Kidney capillary endothelial cell (primary cell): ENCODE results near the gene RBM8A.
"Not testable (repeated sequence)": the region's sequence is repeated elsewhere in the genome, so short reads cannot be mapped to it uniquely, and the experiment has no call there.

Source experiments
- DNase-seq: peaks from one replicate; pipeline ENCODE4 v3.0.0-alpha.2; 2018; ENCODE audit warnings: low spot score

The RBM8A gene

DNA sequence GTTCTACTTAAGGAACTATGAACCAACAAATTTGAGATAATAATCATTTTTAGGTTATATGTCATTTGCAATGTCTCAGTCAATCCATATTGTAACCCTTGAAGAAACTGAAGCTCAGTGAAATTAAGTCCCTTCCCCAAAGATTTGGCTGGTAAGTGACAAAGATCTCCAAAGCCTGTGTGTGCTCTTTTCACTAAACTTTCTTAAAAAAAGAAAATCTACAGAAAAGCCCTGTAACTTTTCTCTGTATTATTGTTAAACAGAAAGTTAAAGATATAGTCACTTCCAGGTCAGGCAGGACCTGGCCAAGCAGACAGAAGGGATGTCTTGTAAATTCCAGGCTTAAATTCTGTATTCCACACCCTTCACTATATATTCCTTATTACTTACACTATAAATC is 29.1 kb upstream of the RBM8A start:
- no peak for DNase-seq

DNA sequence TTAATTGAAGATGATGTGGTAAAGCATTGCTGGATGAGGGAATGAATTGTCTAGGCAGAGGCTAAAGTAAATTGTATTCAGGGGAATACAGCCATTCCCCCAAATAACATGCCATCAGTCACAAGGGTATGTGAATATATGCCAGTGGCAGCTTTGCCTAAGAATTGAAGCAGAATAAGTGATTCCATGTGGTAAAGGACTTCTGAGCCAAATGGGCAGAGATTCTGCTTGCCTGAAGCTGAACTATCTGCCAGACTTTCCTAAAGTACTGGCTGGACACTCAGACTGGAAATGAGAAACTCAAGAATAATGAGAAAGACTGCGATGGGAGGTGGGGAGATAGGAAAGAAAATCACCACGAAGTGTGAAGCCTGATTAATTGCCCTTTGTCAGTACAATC is 28.2 kb upstream of the RBM8A start:
- no peak for DNase-seq

DNA sequence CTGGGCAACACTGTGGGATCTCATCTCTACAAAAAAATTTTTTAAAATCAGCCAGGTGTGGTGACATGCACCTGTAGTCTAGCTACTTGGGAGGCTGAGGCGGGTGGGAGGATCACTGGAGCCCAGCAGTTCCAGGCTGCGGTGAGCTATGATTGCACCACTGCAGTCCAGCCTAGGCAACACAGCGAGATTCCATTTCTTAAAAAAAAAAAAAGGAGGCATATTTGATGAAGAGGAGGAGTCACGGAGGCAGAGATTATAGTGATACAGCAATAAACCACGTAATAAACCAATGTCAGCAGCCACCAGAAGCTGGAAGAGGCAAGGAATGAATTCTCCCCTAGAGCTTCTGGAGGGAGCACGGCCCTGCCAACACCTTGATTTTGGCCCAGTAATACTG is 26.6 kb upstream of the RBM8A start:
- no peak for DNase-seq

DNA sequence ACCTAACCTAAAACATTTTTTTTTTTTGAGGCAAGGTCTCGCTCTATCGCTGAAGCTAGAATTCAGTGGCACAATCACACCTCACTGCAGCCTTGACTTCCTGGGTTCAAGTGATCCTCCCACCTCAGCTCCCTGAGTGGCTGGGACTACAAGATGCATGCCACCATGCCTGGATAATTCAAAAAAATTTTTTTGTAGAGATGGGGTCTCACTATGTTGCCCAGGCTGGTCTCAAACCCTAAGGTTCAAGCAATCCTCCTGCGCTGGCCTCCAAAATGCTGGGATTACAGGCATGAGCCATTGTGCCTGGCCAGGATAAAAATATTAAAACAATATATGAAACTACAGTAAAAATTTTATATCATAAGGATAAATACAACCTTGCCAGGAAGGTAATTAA is 25.6 kb upstream of the RBM8A start:
- DNase-seq: no peak

DNA sequence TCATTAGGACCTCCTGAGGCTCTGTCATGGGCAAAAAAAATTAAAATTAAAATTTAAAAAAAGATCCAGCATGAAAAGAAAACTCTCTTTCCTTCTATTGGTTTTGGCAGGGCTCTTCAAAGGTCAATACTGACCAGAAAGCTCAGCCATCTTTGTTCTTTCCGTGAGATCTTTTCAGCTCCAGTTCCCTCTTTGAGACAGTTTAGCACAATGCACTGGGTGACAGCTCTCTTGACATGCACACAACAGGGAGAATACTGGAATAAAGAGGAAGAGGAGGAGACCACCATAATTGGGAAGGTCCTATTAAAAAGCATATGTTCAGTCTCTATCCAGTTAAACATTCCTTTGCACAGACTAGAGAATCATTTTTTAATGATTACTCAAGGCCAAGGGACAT is 24.2 kb upstream of the RBM8A start:
- DNase-seq: no peak

DNA sequence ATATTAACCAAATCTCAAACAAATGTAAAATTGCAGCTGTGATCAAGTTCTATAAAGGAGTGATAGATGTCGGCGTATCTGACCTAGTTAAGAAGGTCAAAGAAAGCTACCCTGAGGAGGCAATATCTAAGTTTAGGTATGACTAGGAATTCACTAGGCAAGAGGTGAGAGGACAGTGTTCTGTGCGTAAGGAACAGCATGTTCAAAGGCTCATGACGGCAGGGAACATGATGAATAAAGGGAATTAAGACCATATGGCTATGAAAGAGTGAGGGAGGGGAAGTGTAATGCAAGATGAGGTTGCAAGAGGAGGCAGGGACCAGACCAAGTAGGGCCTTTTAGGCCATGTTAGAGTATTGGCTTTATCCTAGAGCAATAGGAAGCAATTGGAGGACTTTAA is 21.9 kb upstream of the RBM8A start:
- DNase-seq: no peak

DNA sequence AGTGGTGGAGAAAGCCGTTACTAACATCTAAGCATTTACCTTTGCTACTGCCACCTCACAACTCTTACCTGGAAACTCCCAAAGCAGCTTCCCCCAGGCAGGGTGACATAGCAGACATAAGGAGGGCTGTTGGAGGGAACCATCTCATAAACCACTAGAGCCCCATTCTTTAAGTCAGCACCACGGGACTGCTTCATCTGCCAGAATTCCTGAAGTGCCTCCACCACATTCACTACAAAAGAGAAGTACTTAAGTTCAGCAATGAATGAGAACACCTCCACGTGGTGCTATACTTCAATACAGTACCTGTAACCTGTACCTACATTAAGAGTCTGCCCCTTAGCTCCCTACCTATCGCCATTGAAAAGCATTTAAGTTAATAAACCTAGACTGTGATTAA is 20.3 kb upstream of the RBM8A start:
- DNase-seq: no peak

DNA sequence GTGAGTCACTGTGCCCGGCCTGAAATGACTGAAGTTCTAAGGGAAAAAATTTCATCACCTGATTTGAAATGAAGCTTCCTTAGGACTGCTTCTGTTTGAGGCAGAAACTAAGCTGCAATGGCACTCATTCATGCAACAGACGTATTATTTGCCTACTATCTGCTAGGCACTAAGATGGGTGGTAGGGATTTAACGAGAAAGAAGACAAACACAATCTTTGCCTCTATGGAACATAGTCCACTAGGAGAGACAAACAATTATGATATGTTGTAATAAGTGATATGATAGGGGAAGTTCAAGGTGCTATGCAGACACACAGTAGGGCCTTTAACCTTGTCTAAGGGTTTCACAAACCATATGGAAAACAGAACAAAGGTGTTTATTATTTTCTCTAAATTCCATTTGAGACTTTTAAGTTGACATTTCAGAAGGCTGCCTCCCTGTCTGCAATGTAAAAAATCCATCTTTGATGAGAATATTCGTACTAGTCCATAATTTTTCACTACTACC is 19.2 kb upstream of the RBM8A start:
- no peak for DNase-seq

DNA sequence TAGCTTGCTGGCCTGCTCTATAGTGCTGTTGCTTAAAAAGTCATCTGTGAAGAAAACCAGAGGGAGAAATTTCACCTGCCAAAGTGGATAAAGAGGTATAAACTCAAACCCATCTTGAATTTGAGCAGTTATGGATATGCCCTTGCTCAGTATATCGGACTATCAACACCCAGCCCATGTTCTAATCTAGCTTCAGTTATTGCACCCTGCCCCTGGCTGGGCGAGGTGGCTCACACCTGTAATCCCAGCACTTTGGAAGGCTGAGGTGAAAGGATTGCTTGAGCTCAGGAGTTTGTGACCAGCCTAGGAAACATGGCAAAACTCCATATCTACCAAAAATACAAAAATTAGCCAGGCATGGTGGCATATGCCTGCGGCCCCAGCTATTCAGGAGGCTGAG is 17.2 kb upstream of the RBM8A start:
- DNase-seq: no peak

DNA sequence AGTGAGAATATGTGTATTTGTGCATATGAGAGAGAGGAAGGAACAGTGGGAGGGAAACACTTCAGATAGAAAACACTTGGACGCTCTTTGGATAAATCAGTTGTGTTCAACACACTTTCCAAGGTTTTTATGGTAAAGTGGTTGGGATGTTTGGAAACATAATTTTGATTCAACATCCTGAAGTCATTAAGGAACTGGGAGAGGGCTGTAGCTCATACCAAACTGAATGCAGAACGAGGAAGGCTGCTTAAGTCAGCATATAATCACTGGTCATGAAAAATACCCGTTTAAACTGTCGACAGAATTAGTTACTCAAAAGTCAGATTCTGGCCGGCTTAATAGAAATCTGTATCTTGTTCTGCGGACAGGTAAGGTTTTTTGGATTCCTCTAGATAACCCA is 15.6 kb upstream of the RBM8A start:
- no peak for DNase-seq

DNA sequence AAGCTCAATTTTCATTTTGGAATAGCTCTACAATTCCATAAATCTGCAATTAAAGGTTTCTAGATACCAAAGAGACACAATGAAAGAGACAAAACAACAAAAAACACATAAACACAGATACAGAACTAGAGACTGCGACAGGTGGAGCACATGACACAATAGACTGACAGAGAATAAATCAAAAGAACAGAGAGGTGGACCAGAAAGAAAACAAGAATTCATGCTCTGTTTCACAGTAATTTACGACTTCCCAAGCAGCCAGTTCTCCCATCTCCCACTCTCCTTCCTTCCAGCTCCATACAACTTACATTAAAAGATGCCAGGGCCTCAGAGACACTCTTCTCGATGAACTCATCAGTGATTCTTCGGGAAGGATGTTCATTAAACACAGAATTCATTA is 15.1 kb upstream of the RBM8A start:
- no peak for DNase-seq

DNA sequence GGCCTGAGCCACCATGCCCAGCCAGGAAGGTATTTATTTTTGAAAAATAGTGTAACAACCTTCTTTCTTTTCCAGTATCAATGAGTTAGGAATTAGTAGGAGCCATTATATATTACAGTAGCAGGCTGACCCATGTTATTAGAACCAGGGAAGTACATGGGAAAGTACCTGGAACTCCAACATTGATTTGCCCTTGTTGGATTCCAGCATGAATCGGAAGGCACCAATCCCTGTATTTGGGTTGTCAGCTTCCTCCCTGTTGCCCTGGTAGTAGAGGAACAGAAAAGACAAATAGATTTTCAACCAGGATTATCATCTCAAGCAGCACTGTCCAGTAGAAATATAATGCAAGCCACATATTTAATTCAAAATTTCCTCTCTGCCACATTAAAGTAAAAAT is 10.2 kb upstream of the RBM8A start:
- DNase-seq: no peak

DNA sequence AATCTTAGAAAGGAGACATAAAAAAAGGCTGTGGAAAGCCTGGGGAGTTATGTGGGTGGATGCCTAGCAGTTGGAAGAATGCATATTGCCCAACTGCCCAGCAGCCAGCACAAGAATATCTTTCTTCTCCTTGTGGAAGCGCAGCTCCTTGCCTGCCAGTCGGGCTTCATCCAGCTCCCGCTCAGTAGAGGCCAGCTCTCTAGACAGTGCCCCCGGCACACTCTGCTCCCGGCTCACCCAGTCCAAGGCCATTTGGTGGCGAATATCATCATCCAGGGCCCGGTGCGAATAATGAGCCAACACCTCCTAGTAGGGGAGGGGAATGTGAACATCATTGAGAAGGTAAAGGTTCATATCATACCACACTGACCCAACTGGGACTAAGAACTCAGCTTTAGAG is 9.0 kb upstream of the RBM8A start:
- DNase-seq: no peak

DNA sequence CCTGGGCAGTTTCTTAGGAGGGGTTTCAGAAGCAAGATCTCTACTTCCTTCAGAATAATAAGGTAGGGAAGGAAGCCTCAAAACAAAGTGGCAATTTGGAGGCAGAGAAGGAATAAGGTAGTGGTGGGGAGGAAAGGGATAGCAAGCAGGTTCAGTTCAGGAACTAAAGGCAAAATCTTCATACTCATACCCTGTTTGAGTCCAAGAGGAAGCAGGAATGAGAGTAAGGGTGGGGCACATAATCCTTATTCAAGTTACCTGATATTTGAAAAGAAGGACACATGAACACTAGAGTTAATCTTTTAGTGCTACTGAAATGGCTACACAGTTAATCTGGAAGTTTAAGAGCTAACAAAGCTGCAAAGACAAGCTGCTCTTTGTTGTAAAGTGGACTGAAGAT is 8.4 kb upstream of the RBM8A start:
- DNase-seq: no peak

DNA sequence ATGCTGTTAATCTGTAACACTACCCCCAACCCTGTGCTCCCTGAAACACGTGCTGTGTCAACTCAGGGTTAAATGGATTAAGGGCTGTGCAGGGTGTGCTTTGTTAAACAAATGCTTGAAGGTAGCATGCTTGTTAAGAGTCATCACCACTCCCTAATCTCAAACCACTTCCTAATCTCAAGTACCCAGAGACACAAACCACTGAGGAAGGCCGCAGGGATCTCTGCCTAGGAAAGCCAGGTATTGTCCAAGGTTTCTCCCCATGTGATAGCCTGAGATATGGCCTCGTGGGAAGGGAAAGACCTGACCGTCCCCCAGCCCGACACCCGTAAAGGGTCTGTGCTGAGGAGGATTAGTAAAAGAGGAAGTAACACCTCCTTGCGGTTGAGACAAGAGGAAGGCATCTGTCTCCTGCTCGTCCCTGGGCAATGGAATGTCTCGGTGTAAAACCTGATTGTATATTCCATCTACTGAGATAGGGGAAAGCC is 5.3 kb upstream of the RBM8A start:
- not testable (repeated sequence) for DNase-seq

DNA sequence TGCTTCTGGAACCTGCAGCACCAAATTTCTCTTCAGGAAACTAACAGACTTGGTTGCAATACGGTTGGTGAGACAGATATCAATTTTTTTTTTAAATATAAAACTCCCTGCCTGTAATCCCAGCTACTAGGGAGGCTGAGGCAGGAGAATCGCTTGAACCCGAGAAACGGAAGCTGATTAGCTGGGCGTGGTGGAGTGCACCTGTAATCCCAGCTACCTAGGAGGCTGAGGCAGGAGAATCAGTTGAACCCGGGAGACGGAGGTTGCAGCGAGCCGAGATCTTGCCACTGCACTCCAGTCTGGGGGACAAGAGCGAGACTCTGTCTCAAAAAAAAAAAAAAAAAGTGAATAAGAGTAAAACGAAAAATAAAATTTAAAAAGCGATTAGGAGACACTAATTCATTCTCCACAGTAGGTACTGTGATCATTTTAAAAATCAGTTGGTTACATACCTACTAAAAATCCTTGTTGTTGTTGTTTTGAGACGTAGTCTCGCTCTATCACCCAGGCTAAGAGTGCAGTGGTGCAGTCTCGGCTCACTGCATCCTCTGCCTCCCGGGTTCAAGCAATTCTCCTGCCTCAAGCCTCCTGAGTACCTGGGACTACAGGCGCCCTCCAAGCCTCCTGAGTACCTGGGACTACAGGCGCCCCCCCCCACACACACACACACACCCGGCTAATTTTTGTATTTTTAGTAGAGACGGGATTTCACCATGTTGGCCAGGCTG is 796 bp upstream of the RBM8A start:
- no peak for DNase-seq

DNA sequence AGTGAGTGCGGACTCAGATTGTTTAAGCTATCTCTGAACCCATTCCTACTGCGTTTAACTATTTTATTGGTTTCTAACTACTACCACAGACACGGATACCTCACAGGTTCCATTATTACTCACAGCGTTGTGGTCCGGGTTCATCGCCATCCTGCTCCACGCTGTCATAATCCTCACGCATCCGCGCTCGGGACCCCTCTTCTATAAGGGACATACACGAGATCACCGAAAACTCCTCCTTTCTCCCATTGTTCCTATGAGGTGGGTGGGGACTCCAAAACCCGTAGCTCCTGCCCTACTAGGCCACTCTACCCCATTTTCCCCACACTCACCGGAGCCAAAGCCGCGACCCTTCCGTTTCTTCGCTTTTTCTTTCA is 610 bp downstream of the RBM8A start:
- no peak for DNase-seq

DNA sequence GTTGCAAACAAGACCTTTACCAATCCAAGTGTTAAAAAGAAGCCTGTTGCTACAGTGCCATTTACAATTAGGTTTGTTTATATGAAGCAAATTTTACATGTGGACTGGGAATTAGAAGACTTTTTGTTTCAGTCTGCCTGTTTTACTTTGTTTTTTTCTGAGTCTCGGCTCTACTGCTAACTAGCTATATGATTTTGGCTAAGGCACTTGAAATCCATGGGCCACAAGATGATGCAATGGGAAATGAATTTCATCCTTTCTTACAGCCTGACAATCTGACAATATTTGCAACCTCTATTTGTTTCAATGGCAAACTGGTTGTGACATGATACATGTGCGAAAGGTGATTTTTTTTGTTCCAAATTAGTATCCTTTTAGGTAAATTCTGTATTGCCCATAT is 5.0 kb downstream of the RBM8A start:
- DNase-seq: no peak

DNA sequence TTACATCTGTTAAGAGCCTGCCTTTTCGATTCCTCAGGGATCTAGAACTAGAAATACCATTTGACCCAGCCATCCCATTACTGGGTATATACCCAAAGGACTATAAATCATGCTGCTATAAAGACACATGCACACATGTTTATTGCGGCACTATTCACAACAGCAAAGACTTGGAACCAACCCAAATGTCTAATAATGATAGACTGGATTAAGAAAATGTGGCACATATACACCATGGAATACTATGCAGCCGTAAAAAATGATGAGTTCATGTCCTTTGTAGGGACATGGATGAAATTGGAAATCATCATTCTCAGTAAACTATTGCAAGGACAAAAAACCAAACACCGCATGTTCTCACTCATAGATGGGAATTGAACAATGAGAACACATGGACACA is 7.0 kb downstream of the RBM8A start:
- not testable (repeated sequence) for DNase-seq

DNA sequence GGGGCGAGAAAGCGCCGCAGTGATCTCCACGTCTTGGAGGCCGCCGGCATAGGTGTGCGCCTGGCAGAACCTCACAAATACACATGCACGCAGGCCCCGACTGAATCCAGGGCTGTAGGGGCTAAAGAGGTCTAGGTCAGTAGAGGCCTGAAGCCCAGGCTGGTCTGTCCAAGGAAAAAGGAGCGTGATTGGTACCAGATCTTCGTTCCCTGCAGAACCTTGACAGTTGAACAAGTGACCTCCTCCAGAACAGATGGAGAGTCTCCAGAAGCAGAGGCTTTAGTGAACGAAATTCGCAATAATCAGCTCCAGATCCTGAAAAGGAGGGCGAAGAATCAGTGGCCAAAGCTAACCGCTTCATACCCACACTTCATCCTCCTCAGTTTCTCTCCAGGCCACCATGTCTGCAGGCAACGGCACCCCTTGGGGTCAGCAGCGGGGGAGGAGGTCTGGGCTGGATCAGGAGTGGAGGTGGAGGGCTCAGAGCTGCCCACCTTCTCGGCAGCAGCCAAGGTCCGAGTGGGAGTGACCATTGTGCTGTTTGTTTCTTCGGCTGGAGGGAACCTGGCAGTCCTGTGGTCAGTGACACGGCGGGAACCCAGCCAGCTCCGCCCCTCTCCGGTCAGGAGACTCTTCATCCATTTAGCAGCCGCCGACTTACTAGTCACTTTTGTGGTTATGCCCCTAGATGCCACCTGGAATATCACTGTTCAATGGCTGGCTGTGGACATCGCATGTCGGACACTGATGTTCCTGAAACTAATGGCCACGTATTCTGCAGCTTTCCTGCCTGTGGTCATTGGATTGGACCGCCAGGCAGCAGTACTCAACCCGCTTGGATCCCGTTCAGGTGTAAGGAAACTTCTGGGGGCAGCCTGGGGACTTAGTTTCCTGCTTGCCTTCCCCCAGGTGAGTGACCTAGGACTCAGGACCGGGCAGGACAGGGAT is 8.0 kb downstream of the RBM8A start:
- peak; percentile 33 for DNase-seq

DNA sequence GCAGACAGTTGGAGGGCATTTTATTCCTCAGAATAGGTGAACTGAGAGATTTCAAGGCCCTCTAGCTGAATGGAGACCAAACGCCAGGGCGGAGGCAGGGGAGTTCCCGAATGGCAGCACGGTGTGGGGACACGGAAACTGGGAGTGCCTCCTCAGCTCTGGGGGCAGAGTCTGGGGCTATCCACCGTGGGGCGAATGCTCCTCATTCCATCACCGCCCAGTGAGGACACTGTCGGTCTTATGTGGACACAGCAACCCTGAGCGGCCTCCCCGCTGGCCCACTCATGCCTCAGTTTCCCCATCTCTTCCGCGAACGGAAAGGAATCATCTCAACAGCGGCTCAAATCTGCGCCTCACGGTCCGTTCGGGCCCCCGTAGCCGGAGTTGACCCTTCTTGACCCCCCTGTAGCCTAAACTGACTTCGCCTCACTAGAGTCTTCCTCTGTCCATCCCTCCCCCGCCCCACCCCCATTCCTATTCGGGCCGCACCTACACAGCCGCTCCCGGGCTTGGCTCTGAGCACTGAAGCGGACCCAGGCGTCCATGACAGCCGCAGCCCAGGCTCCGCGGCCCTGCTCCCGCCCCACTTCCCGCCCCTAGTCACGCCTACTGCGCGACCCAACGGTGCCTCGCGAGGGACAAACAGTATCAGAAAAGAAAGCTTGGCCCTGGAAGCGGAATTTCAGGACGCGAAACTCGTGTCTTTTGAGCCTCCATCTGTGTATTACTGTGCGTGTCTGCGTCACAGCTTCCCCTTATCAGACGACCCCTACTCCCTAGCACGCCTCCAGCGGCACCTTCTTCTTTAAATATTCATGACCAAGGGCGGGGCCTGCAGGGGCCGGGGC is 8.9 kb downstream of the RBM8A start, which contains the start of gene PEX11B:
Gene PEX11B (minus strand): TSS at position 574 of the 848 bp plus-strand sequence. CDS start 29 bp downstream, at position 545.
- DNase-seq: peak; percentile 80

DNA sequence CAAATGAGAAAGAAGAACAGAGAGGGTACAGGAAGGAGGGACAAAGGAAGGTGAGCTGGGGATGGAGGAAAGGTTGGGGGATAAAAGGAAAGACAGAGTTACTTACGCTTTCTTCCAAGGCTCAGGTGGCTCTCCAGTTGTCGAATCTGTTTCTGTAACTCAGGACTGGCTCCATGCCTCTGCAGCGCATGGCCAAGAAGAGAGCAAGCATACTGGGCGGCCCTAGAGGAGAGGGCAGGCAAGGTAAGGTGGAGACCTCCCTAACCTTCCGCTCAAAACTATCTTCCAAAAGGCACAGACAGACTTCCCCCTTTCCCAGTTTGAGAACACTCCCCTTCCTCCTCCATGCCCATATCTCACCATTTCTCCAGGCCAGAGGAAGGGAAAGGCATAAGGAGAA is 9.7 kb downstream of the RBM8A start:
- no peak for DNase-seq
